ENCODE measurements around the gene METTL14.

The METTL14 gene

GRCh38 chr4:118751629-118752323, 66.6 kb downstream of the METTL14 start:
- H3K4me2 ChIP-seq (ENCODE audit: insufficient read depth, low read length, poor library complexity, severe bottlenecking) = no peak overlapping the region
- DNase-seq (ENCODE audit: low spot score) = no peak

GRCh38 chr4:118752551-118752950, 67.4 kb downstream of the METTL14 start:
- H3K36me3 ChIP-seq (replicated peaks in 1 of 2; ENCODE audit: control insufficient read depth in 2 of 2, insufficient read depth in 2 of 2, low read length in 2 of 2) = peaks cover 3 to 10% of the 10 kb centered on the region in 2 donors
- H2BK120ac ChIP-seq (ENCODE audit: low read depth, low read length) = no peak overlapping the region
- no peak overlapping the region for H4K8ac ChIP-seq (ENCODE audit: low read depth, low read length)
- no peak overlapping the region for H4K91ac ChIP-seq (ENCODE audit: low read depth, low read length, poor library complexity)
- H3K4me3 ChIP-seq (ENCODE audit: low read length in 2 of 2) = no peak overlapping the region
- no peak overlapping the region for H3K27ac ChIP-seq (replicated peaks; ENCODE audit: low read length)
- WGBS, 2 donors (ENCODE audit: extremely low coverage in 2 of 2, insufficient read length in 2 of 2, insufficient replicate concordance in 1 of 2) = no CpG with 5 or more reads among the region's 2 CpGs
- H2BK5ac ChIP-seq (ENCODE audit: low read length) = no peak overlapping the region
- H2AK5ac ChIP-seq (ENCODE audit: low read depth, low read length) = no peak overlapping the region
- H2BK12ac ChIP-seq (ENCODE audit: low read length) = no peak overlapping the region
- no peak overlapping the region for H3K9ac ChIP-seq (ENCODE audit: low read depth, low read length, poor library complexity)
- H2BK15ac ChIP-seq (ENCODE audit: low read length) = no peak overlapping the region
- no peak overlapping the region for H3K14ac ChIP-seq (ENCODE audit: low read length)
- no peak for DNase-seq (ENCODE audit: low spot score)
- no peaks in the 10 kb centered on the region for H3K27me3 ChIP-seq (ENCODE audit: control insufficient read depth in 3 of 3, insufficient read depth in 3 of 3, low read depth in 1 of 3, low read length in 3 of 3)
- no peak overlapping the region for H3K4ac ChIP-seq (ENCODE audit: low read length)
- H3K4me1 ChIP-seq (ENCODE audit: control insufficient read depth in 2 of 2, insufficient read depth in 1 of 2, low read depth in 1 of 2, low read length in 2 of 2) = no peaks in the 10 kb centered on the region
- H3K23ac ChIP-seq (ENCODE audit: low read depth, low read length, poor library complexity) = no peak overlapping the region
- H3K4me2 ChIP-seq (ENCODE audit: insufficient read depth, low read length, poor library complexity, severe bottlenecking) = no peak overlapping the region
- H3K79me1 ChIP-seq (ENCODE audit: low read depth, low read length) = no peaks in the 10 kb centered on the region
- no peaks in the 10 kb centered on the region for H3K9me3 ChIP-seq (replicated peaks in 1 of 2; ENCODE audit: control insufficient read depth in 2 of 2, insufficient read depth in 1 of 2, low read depth in 1 of 2, low read length in 2 of 2)
- no peak overlapping the region for H2AFZ ChIP-seq (ENCODE audit: low read length)
- no peak overlapping the region for H3K18ac ChIP-seq (ENCODE audit: low read length)

More at GRCh38 chr4:118751629-118752323, 66.6 kb downstream of the METTL14 start:
- H2BK120ac ChIP-seq (ENCODE audit: low read depth, low read length) = no peak overlapping the region
- no peaks in the 10 kb centered on the region for H3K4me1 ChIP-seq (ENCODE audit: control insufficient read depth in 2 of 2, insufficient read depth in 1 of 2, low read depth in 1 of 2, low read length in 2 of 2)
- WGBS, 2 donors (ENCODE audit: extremely low coverage in 2 of 2, insufficient read length in 2 of 2, insufficient replicate concordance in 1 of 2) = no CpG with 5 or more reads among the region's 2 CpGs
- H3K79me1 ChIP-seq (ENCODE audit: low read depth, low read length) = no peaks in the 10 kb centered on the region
- no peak overlapping the region for H3K18ac ChIP-seq (ENCODE audit: low read length)
- H3K4me3 ChIP-seq (ENCODE audit: low read length in 2 of 2) = no peak overlapping the region
- no peak overlapping the region for H3K27ac ChIP-seq (replicated peaks; ENCODE audit: low read length)
- H3K9ac ChIP-seq (ENCODE audit: low read depth, low read length, poor library complexity) = no peak overlapping the region
- H2BK12ac ChIP-seq (ENCODE audit: low read length) = no peak overlapping the region
- no peak overlapping the region for H3K4ac ChIP-seq (ENCODE audit: low read length)
- H2BK5ac ChIP-seq (ENCODE audit: low read length) = no peak overlapping the region
- no peak overlapping the region for H2AFZ ChIP-seq (ENCODE audit: low read length)
- H2AK5ac ChIP-seq (ENCODE audit: low read depth, low read length) = no peak overlapping the region
- no peak overlapping the region for H2BK15ac ChIP-seq (ENCODE audit: low read length)
- H3K27me3 ChIP-seq (ENCODE audit: control insufficient read depth in 3 of 3, insufficient read depth in 3 of 3, low read depth in 1 of 3, low read length in 3 of 3) = no peaks in the 10 kb centered on the region
- H4K91ac ChIP-seq (ENCODE audit: low read depth, low read length, poor library complexity) = no peak overlapping the region
- no peaks in the 10 kb centered on the region for H3K9me3 ChIP-seq (replicated peaks in 1 of 2; ENCODE audit: control insufficient read depth in 2 of 2, insufficient read depth in 1 of 2, low read depth in 1 of 2, low read length in 2 of 2)
- no peak overlapping the region for H3K23ac ChIP-seq (ENCODE audit: low read depth, low read length, poor library complexity)
- H3K14ac ChIP-seq (ENCODE audit: low read length) = no peak overlapping the region
- peaks cover 3 to 10% of the 10 kb centered on the region in 2 donors for H3K36me3 ChIP-seq (replicated peaks in 1 of 2; ENCODE audit: control insufficient read depth in 2 of 2, insufficient read depth in 2 of 2, low read length in 2 of 2)
- no peak overlapping the region for H4K8ac ChIP-seq (ENCODE audit: low read depth, low read length)

- Histone ChIP-seq H3K27ac (replicated peaks; ENCODE audit: low read length) (no peak overlapping the region), H4K8ac (ENCODE audit: low read depth, low read length) (no peak overlapping the region), H3K4me1 (ENCODE audit: control insufficient read depth in 2 of 2, insufficient read depth in 1 of 2, low read depth in 1 of 2, low read length in 2 of 2) (no peaks in the 10 kb centered on the region), H3K4me2 (ENCODE audit: insufficient read depth, low read length, poor library complexity, severe bottlenecking) (no peak overlapping the region), H3K9me3 (replicated peaks in 1 of 2; ENCODE audit: control insufficient read depth in 2 of 2, insufficient read depth in 1 of 2, low read depth in 1 of 2, low read length in 2 of 2) (no peaks in the 10 kb centered on the region), H2BK120ac (ENCODE audit: low read depth, low read length) (no peak overlapping the region), H3K9ac (ENCODE audit: low read depth, low read length, poor library complexity) (no peak overlapping the region), H2AK5ac (ENCODE audit: low read depth, low read length) (no peak overlapping the region), H2BK12ac (ENCODE audit: low read length) (no peak overlapping the region), H2BK5ac (ENCODE audit: low read length) (no peak overlapping the region), H3K27me3 (ENCODE audit: control insufficient read depth in 3 of 3, insufficient read depth in 3 of 3, low read depth in 1 of 3, low read length in 3 of 3) (no peaks in the 10 kb centered on the region), H3K4me3 (ENCODE audit: low read length in 2 of 2) (no peak overlapping the region), H4K91ac (ENCODE audit: low read depth, low read length, poor library complexity) (no peak overlapping the region), H3K36me3 (replicated peaks in 1 of 2; ENCODE audit: control insufficient read depth in 2 of 2, insufficient read depth in 2 of 2, low read length in 2 of 2) (peaks cover 3 to 10% of the 10 kb centered on the region in 2 donors), H2BK15ac (ENCODE audit: low read length) (no peak overlapping the region), H3K4ac (ENCODE audit: low read length) (no peak overlapping the region), H3K23ac (ENCODE audit: low read depth, low read length, poor library complexity) (no peak overlapping the region), H3K18ac (ENCODE audit: low read length) (no peak overlapping the region), H3K79me1 (ENCODE audit: low read depth, low read length) (no peaks in the 10 kb centered on the region), H3K14ac (ENCODE audit: low read length) (no peak overlapping the region), H2AFZ (ENCODE audit: low read length) (no peak overlapping the region)
- DNase-seq (ENCODE audit: low spot score) = no peak
Observed at GRCh38 chr4:118753096-118753495, 67.9 kb downstream of the METTL14 start.

- no peak overlapping the region for H3K4ac ChIP-seq (ENCODE audit: low read length)
- H2BK15ac ChIP-seq (ENCODE audit: low read length) = no peak overlapping the region
- WGBS, 2 donors (ENCODE audit: extremely low coverage in 2 of 2, insufficient read length in 2 of 2, insufficient replicate concordance in 1 of 2) = no CpG with 5 or more reads among the region's 1 CpG
- H3K4me2 ChIP-seq (ENCODE audit: insufficient read depth, low read length, poor library complexity, severe bottlenecking) = no peak overlapping the region
- no peaks in the 10 kb centered on the region for H3K4me1 ChIP-seq (ENCODE audit: control insufficient read depth in 2 of 2, insufficient read depth in 1 of 2, low read depth in 1 of 2, low read length in 2 of 2)
- H3K27me3 ChIP-seq (ENCODE audit: control insufficient read depth in 3 of 3, insufficient read depth in 3 of 3, low read depth in 1 of 3, low read length in 3 of 3) = no peaks in the 10 kb centered on the region
- H2AFZ ChIP-seq (ENCODE audit: low read length) = no peak overlapping the region
- H3K9me3 ChIP-seq (replicated peaks in 1 of 2; ENCODE audit: control insufficient read depth in 2 of 2, insufficient read depth in 1 of 2, low read depth in 1 of 2, low read length in 2 of 2) = no peaks in the 10 kb centered on the region
- no peaks in the 10 kb centered on the region for H3K79me1 ChIP-seq (ENCODE audit: low read depth, low read length)
- no peak overlapping the region for H3K9ac ChIP-seq (ENCODE audit: low read depth, low read length, poor library complexity)
- no peak for DNase-seq (ENCODE audit: low spot score)
- H2BK5ac ChIP-seq (ENCODE audit: low read length) = no peak overlapping the region
- no peak overlapping the region for H3K18ac ChIP-seq (ENCODE audit: low read length)
- no peak overlapping the region for H2BK12ac ChIP-seq (ENCODE audit: low read length)
- peaks cover 3 to 10% of the 10 kb centered on the region in 2 donors for H3K36me3 ChIP-seq (replicated peaks in 1 of 2; ENCODE audit: control insufficient read depth in 2 of 2, insufficient read depth in 2 of 2, low read length in 2 of 2)
- H3K14ac ChIP-seq (ENCODE audit: low read length) = no peak overlapping the region
- no peak overlapping the region for H4K91ac ChIP-seq (ENCODE audit: low read depth, low read length, poor library complexity)
- H3K23ac ChIP-seq (ENCODE audit: low read depth, low read length, poor library complexity) = no peak overlapping the region
- no peak overlapping the region for H3K27ac ChIP-seq (replicated peaks; ENCODE audit: low read length)
- no peak overlapping the region for H2AK5ac ChIP-seq (ENCODE audit: low read depth, low read length)
- H4K8ac ChIP-seq (ENCODE audit: low read depth, low read length) = no peak overlapping the region
- H2BK120ac ChIP-seq (ENCODE audit: low read depth, low read length) = no peak overlapping the region
- H3K4me3 ChIP-seq (ENCODE audit: low read length in 2 of 2) = no peak overlapping the region
Observed at GRCh38 chr4:118753685-118754084, 68.5 kb downstream of the METTL14 start.

Measured in neuronal stem cell (in vitro differentiated cells).